LNCaP clone FGC (cell line): ENCODE measurements around the gene SSH3.

Experiments
- DNase-seq: peaks from one replicate; pipeline ENCODE4 v3.0.0-alpha.2; 2011; ENCODE audit warnings: low read depth
- H3K4me3 ChIP-seq: 2 replicates; pipeline ENCODE4 v1.5.1; 2011; ENCODE audit warnings: mild to moderate bottlenecking, low read depth, low read length, control low read depth
- CTCF ChIP-seq: IDR thresholded peaks from 2 replicates; pipeline ENCODE4 v1.5.1; 2012; ENCODE audit warnings: mild to moderate bottlenecking; ENCODE audit not compliant: control insufficient read depth, insufficient read depth; ENCODE audit errors: extremely low read depth

Gene SSH3

GRCh38 chr11:67304511-67305113 is 1.3 kb downstream of the SSH3 start:
- DNase-seq, result no peak
- no peak for TF ChIP-seq CTCF
- peak overlapping the region; percentile 87 for H3K4me3 ChIP-seq

- TF ChIP-seq CTCF, result no peak
These were observed 3.6 kb downstream of the SSH3 start for GRCh38 chr11:67306769-67307544.

GRCh38 chr11:67307545-67308001 is 4.2 kb downstream of the SSH3 start:
- H3K4me3 ChIP-seq, result no peak overlapping the region
- DNase-seq, result no peak
- no peak for TF ChIP-seq CTCF

More at GRCh38 chr11:67306769-67307544, 3.6 kb downstream of the SSH3 start:
- no peak overlapping the region for H3K4me3 ChIP-seq
- no peak for DNase-seq

- no peak overlapping the region for H3K4me3 ChIP-seq
- TF ChIP-seq CTCF, result no peak
- no peak for DNase-seq
These were observed 4.9 kb downstream of the SSH3 start for GRCh38 chr11:67308031-67308866.

- TF ChIP-seq CTCF, result no peak
- no peak for DNase-seq
- H3K4me3 ChIP-seq, result no peak overlapping the region
These were observed 5.8 kb downstream of the SSH3 start for GRCh38 chr11:67309166-67309565.

- no peak for DNase-seq
- no peak for TF ChIP-seq CTCF
These were observed 6.3 kb downstream of the SSH3 start for GRCh38 chr11:67309661-67310061.

More at GRCh38 chr11:67309661-67310061, 6.3 kb downstream of the SSH3 start:
- H3K4me3 ChIP-seq, result no peak overlapping the region
